HepG2 (cell line): Measurements from ENCODE around the gene PMEPA1. TPM values are rescaled to one million over a fixed set of nuclear protein-coding genes. Genes with fewer than 3 reads are reported as not detected.

ENCODE experiments used
- ATAC-seq: fragments of 200-7000 bp; cut with Tn5 transposase; 3 replicates; pipeline ENCODE4 v1.9.1; 2020; ENCODE audit warnings: mild to moderate bottlenecking, moderate library complexity
- BruUV-seq: library from RNA; stranded (reverse); fragments of 400-500 nt; replicated peaks from 2 replicates; lab custom pipeline; 2021; lab: Mats Ljungman, UMichigan
- CTCF ChIA-PET: fragments of 300-600 bp; formaldehyde crosslinking; extraction: SDS; loops from one replicate; lab custom pipeline; 2021; ENCODE audit warnings: low total read pairs, inconsistent platforms, low intra/inter-chr PET ratio; lab: Yijun Ruan, JAX
- POLR2A ChIA-PET: fragments of 350-600 bp; sonication (Branson Sonifier 250); formaldehyde crosslinking; loops from one replicate; lab custom pipeline; 2020; ENCODE audit warnings: antibody characterized with exemption, inconsistent platforms; lab: Yijun Ruan, JAX
- DNase-seq: peaks from one replicate; pipeline ENCODE4 v3.0.0-alpha.2; 2015; ENCODE audit warnings: low spot score
- FAIRE-seq: peaks from 3 replicates; lab custom pipeline; 2011; peaks lifted over from hg19 to GRCh38; lab: Jason Lieb, UNC
- H2AFZ ChIP-seq: one replicate; pipeline ENCODE4 v1.6.1; 2011; ENCODE audit warnings: low read length, inconsistent platforms
- H3K27ac ChIP-seq: fragments of 300-600 bp; 3 replicates; pipeline ENCODE4 v1.8.0; 2011; ENCODE audit warnings: mixed run types, mild to moderate bottlenecking, mixed read lengths, low read length, inconsistent platforms; ENCODE audit not compliant: insufficient read depth; ENCODE audit errors: extremely low read length
- H3K27me3 ChIP-seq, 2 experiments: fragments of 200-600 bp in 1 of 2; 2 replicates in 1 of 2; 3 replicates in 1 of 2; pipeline versions ENCODE4 v1.6.0 to v1.8.0; 2011; ENCODE audit warnings: low read length in 2 of 2, mild to moderate bottlenecking in 2 of 2, moderate library complexity in 2 of 2, inconsistent platforms in 1 of 2; ENCODE audit not compliant: insufficient read depth in 2 of 2, control insufficient read depth in 1 of 2
- H3K36me3 ChIP-seq, 2 experiments: fragments of 200-600 bp in 1 of 2; replicated peaks in 1 of 2; 2 replicates in 1 of 2; 3 replicates in 1 of 2; pipeline versions ENCODE4 v1.5.1 to v1.8.0; 2011; ENCODE audit warnings: low read length in 2 of 2, inconsistent platforms in 1 of 2; ENCODE audit not compliant: insufficient read depth in 2 of 2, control insufficient read depth in 1 of 2
- H3K4me1 ChIP-seq: 2 replicates; pipeline ENCODE4 v1.5.1; 2012; ENCODE audit warnings: low read length, inconsistent platforms; ENCODE audit not compliant: insufficient read depth
- H3K4me2 ChIP-seq: 2 replicates; pipeline ENCODE4 v1.6.0; 2011; ENCODE audit warnings: low read depth, low read length, inconsistent platforms
- H3K4me3 ChIP-seq, 3 experiments: fragments of 200-600 bp in 1 of 3; sonication (generic), shearing (Covaris generic) in 1 of 3; replicated peaks in 1 of 3; 2 replicates each; pipeline ENCODE4 v1.5.1; 2011 to 2016; ENCODE audit warnings: low read length in 3 of 3, inconsistent platforms in 2 of 3, low read depth in 2 of 3, mild to moderate bottlenecking in 2 of 3, control low read depth in 1 of 3, mixed read lengths in 1 of 3; ENCODE audit not compliant: insufficient read depth in 1 of 3
- H3K79me2 ChIP-seq: one replicate; pipeline ENCODE4 v1.6.1; 2011; ENCODE audit warnings: low read length, inconsistent platforms; ENCODE audit not compliant: insufficient read depth
- H3K9ac ChIP-seq: 2 replicates; pipeline ENCODE4 v1.6.0; 2011; ENCODE audit warnings: mild to moderate bottlenecking, low read depth, low read length, inconsistent platforms; ENCODE audit not compliant: insufficient read depth
- H3K9me3 ChIP-seq: 2 replicates; pipeline ENCODE4 v1.5.1; 2012; ENCODE audit warnings: mild to moderate bottlenecking, low read length
- H4K20me1 ChIP-seq: 2 replicates; pipeline ENCODE4 v1.6.0; 2011; ENCODE audit warnings: inconsistent platforms, mild to moderate bottlenecking, low read length, moderate library complexity; ENCODE audit not compliant: insufficient read depth
- GLI4 ChIP-seq: sonication (generic); formaldehyde crosslinking; IDR thresholded peaks from 2 replicates; pipeline ENCODE4 v1.5.1; 2020; ENCODE audit warnings: missing genetic modification reagents, mild to moderate bottlenecking, moderate library complexity, borderline replicate concordance
- HNRNPLL ChIP-seq: fragments of 200-400 bp; formaldehyde crosslinking; IDR thresholded peaks from 2 replicates; pipeline ENCODE4 v1.6.1; 2017; ENCODE audit warnings: mild to moderate bottlenecking, low read depth, low read length; ENCODE audit not compliant: poor library complexity, severe bottlenecking
- NFAT5 ChIP-seq: sonication (generic); formaldehyde crosslinking; IDR thresholded peaks from 2 replicates; pipeline ENCODE4 v1.4.0; 2020; ENCODE audit warnings: missing genetic modification reagents
- WGBS: methylation state at CpG from one replicate; pipeline ENCODE4 v1.1.6; 2017; ENCODE audit warnings: low lambda C conversion rate; 5-methylcytosine and 5-hydroxymethylcytosine counted together
- in situ Hi-C: cut with HindIII; loops from 2 replicates; pipeline ENCODE4 v1.10.0; 2017; ENCODE audit warnings: low pct_unique_long_range_greater_than_20kb; ENCODE audit not compliant: extremely low pct_ligation_motif_present
- intact Hi-C: fragments of 100-400 bp; cut with micrococcal nuclease; formaldehyde crosslinking; loops from one replicate; pipeline ENCODE4 v1.10.0; 2022; ENCODE audit not compliant: unreplicated experiment
- polyA plus RNA-seq, 8 experiments: library from polyadenylated mRNA; depleted of rRNA in 3 of 8; stranded (reverse) in 7 of 8; unstranded in 1 of 8; fragments of >200 nt; fragmentation: Illumina TruSeq in 4 of 8; extraction: Trizol in 4 of 8; gene quantifications; 2 replicates each; pipeline versions ENCODE4 v1.2.1 to v1.2.3, GENCODE V29; 2011 to 2016; ENCODE audit warnings: low read depth in 4 of 8, missing spikeins in 1 of 8, mixed read lengths in 1 of 8; ENCODE audit not compliant: insufficient read depth in 1 of 8
- total RNA-seq, 5 experiments: library from RNA; depleted of rRNA; stranded (reverse); fragments of >200 nt; fragmentation: Illumina TruSeq; extraction: Trizol; gene quantifications; 2 replicates each; pipeline ENCODE4 v1.2.3, GENCODE V29; 2016; ENCODE audit warnings: low read depth in 1 of 5

Gene PMEPA1
- total and polyA plus RNA-seq, 2 of the 13 experiments (the other 11 are each of a cell fraction or from before 2014, with no cell fraction given): not detected

DNA sequence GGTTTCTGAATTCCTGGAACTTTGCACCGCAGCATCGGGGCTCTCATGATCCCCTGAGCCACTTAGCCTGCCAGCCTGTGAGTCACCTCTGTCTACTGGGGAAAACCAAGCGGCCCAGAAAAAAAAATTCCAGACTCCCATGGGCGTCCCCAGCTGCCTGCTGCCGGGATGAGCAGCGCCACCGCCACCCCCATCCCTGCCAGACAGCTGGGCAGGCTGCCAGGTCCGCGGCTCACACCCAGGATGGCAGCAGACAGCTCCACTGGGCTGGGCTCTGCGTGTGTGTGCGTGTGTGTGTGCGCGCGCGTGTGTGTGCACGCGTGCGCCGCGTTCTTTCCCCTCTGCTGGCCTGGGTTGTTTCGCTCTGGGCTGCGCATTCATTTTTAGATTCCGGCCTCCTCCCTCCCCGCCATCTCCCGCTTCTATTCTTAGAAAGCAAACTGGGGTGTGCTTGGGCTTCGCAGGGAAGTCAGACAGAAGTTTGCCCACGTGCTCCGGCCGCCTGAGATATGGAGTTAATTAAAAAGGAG lies 38.9 kb upstream of the PMEPA1 start:
- ChIA-PET POLR2A (no interaction called here), CTCF (no interaction called here)
- FAIRE-seq: no peak
- peak; percentile 38 for DNase-seq
- Histone ChIP-seq H2AFZ (no peak overlapping the region), H3K27me3 (peaks cover 2 to 39% of the 10 kb centered on the region in 2 experiments; a peak in 4 of 5 replicates), H3K9me3 (no peaks in the 10 kb centered on the region), H3K4me2 (no peak overlapping the region), H3K27ac (no peak overlapping the region), H3K4me3 (no peak overlapping the region), H4K20me1 (no peaks in the 10 kb centered on the region), H3K4me1 (no peaks in the 10 kb centered on the region), H3K36me3 (no peaks in the 10 kb centered on the region), H3K79me2 (no peaks in the 10 kb centered on the region), H3K9ac (no peak overlapping the region)
- in situ Hi-C loops: no loop called here
- ATAC-seq: peak; percentile 42
- TF ChIP-seq NFAT5 (CRISPR knock-in tag) (no peak), GLI4 (CRISPR knock-in tag) (no peak), HNRNPLL (peak; percentile 11)
- WGBS: 42% methylated on average over 27 of the region's 29 CpGs
- intact Hi-C loops: no loop called here
- no TSS peak for BruUV-seq
